SU-DHL-6 (cell line): ENCODE measurements around the gene ZNF586.
A peak's percentile ranks its signal among the peaks of the same experiment; 100 is the strongest.
"Not testable (repeated sequence)": the region's sequence is repeated elsewhere in the genome, so short reads cannot be mapped to it uniquely, and the experiment has no call there.

ENCODE experiments used
- H2AFZ ChIP-seq: fragments of 200-600 bp; sonication (generic); 2 replicates; pipeline ENCODE4 v1.6.1; 2014; ENCODE audit warnings: low read depth, mild to moderate bottlenecking, moderate library complexity, mixed read lengths, antibody characterized with exemption, low read length; ENCODE audit not compliant: severe bottlenecking
- H3F3A ChIP-seq: fragments of 200-600 bp; shearing (Covaris generic); 2 replicates; pipeline ENCODE4 v1.6.0; 2016; ENCODE audit warnings: antibody characterized with exemption, mild to moderate bottlenecking; ENCODE audit not compliant: insufficient read depth
- H3K27ac ChIP-seq: fragments of 200-600 bp; sonication (generic); 2 replicates; pipeline ENCODE4 v1.5.1; 2016; ENCODE audit warnings: low read depth, mild to moderate bottlenecking, low read length, moderate library complexity, mixed read lengths
- H3K27me3 ChIP-seq: fragments of 200-600 bp; sonication (generic), shearing (Covaris generic); 2 replicates; pipeline ENCODE4 v1.6.0; 2014; ENCODE audit warnings: mild to moderate bottlenecking, low read length
- H3K36me3 ChIP-seq: fragments of 200-600 bp; sonication (generic); 2 replicates; pipeline ENCODE4 v1.6.1; 2014; ENCODE audit warnings: mild to moderate bottlenecking, low read length, mixed read lengths
- H3K4me2 ChIP-seq: fragments of 300-600, 200-600 bp; shearing (Covaris generic), sonication (generic); 2 replicates; pipeline ENCODE4 v1.6.0; 2014; ENCODE audit warnings: low read length, low read depth, mild to moderate bottlenecking; ENCODE audit not compliant: poor library complexity, severe bottlenecking
- H3K4me3 ChIP-seq: fragments of 200-600 bp; sonication (generic); 2 replicates; pipeline ENCODE4 v1.5.1; 2014; ENCODE audit warnings: antibody characterized with exemption, low read length, mild to moderate bottlenecking, mixed read lengths; ENCODE audit not compliant: insufficient read depth, poor library complexity, severe bottlenecking
- H3K79me2 ChIP-seq: fragments of 200-600 bp; sonication (generic); 2 replicates; pipeline ENCODE4 v1.6.1; 2014; ENCODE audit warnings: mild to moderate bottlenecking, low read length, moderate library complexity; ENCODE audit not compliant: insufficient read depth
- H3K9ac ChIP-seq: fragments of 200-600 bp; sonication (generic); 2 replicates; pipeline ENCODE4 v1.7.0; 2014; ENCODE audit warnings: mild to moderate bottlenecking, low read length
- H3K9me2 ChIP-seq: fragments of 200-600 bp; sonication (generic); replicated peaks from 2 replicates; pipeline ENCODE4 v1.6.1; 2014; ENCODE audit warnings: low read length; ENCODE audit not compliant: insufficient read depth
- H3K9me3 ChIP-seq: fragments of 200-600 bp; sonication (generic); 2 replicates; pipeline ENCODE4 v1.6.1; 2014; ENCODE audit warnings: low read length, mixed read lengths; ENCODE audit not compliant: insufficient read depth
- H4K20me1 ChIP-seq: fragments of 200-600 bp; sonication (generic); 2 replicates; pipeline ENCODE4 v1.6.1; 2014; ENCODE audit warnings: low read depth, mild to moderate bottlenecking, antibody characterized with exemption, low read length, moderate library complexity, mixed read lengths
- EZH2phosphoT487 ChIP-seq: fragments of 200-600 bp; sonication (generic), shearing (Covaris generic); conservative IDR thresholded peaks from 2 replicates; pipeline ENCODE4 v1.6.1; 2018; ENCODE audit warnings: mild to moderate bottlenecking, antibody characterized with exemption, low read length, moderate library complexity, mixed read lengths
- TF ChIP-seq, protein P1 (sequence below): fragments of 200-600 bp; sonication (generic); IDR thresholded peaks from one replicate; pipeline ENCODE4 v1.5.1; 2017; ENCODE audit warnings: antibody characterized with exemption, mild to moderate bottlenecking, low read length, moderate library complexity; ENCODE audit not compliant: insufficient read depth, poor library complexity, severe bottlenecking

Gene ZNF586

GRCh38 chr19:57738320-57738719, 31.2 kb upstream of the ZNF586 start:
- not testable (repeated sequence) for H3K4me3 ChIP-seq, H3F3A ChIP-seq, H4K20me1 ChIP-seq, H3K79me2 ChIP-seq, H3K4me2 ChIP-seq, H3K27ac ChIP-seq, H3K9ac ChIP-seq, H3K36me3 ChIP-seq, H3K27me3 ChIP-seq, H3K9me3 ChIP-seq, H3K9me2 ChIP-seq, H2AFZ ChIP-seq
- TF ChIP-seq, protein P1, sequence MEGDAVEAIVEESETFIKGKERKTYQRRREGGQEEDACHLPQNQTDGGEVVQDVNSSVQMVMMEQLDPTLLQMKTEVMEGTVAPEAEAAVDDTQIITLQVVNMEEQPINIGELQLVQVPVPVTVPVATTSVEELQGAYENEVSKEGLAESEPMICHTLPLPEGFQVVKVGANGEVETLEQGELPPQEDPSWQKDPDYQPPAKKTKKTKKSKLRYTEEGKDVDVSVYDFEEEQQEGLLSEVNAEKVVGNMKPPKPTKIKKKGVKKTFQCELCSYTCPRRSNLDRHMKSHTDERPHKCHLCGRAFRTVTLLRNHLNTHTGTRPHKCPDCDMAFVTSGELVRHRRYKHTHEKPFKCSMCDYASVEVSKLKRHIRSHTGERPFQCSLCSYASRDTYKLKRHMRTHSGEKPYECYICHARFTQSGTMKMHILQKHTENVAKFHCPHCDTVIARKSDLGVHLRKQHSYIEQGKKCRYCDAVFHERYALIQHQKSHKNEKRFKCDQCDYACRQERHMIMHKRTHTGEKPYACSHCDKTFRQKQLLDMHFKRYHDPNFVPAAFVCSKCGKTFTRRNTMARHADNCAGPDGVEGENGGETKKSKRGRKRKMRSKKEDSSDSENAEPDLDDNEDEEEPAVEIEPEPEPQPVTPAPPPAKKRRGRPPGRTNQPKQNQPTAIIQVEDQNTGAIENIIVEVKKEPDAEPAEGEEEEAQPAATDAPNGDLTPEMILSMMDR = peak; percentile 12

GRCh38 chr19:57738770-57739169, 30.7 kb upstream of the ZNF586 start:
- not testable (repeated sequence) for H3K9me2 ChIP-seq, H3K36me3 ChIP-seq, H3K9me3 ChIP-seq, H3K9ac ChIP-seq, H3K79me2 ChIP-seq, H3F3A ChIP-seq, H3K27ac ChIP-seq, H2AFZ ChIP-seq, H3K27me3 ChIP-seq, H3K4me3 ChIP-seq, H3K4me2 ChIP-seq, H4K20me1 ChIP-seq

DNA sequence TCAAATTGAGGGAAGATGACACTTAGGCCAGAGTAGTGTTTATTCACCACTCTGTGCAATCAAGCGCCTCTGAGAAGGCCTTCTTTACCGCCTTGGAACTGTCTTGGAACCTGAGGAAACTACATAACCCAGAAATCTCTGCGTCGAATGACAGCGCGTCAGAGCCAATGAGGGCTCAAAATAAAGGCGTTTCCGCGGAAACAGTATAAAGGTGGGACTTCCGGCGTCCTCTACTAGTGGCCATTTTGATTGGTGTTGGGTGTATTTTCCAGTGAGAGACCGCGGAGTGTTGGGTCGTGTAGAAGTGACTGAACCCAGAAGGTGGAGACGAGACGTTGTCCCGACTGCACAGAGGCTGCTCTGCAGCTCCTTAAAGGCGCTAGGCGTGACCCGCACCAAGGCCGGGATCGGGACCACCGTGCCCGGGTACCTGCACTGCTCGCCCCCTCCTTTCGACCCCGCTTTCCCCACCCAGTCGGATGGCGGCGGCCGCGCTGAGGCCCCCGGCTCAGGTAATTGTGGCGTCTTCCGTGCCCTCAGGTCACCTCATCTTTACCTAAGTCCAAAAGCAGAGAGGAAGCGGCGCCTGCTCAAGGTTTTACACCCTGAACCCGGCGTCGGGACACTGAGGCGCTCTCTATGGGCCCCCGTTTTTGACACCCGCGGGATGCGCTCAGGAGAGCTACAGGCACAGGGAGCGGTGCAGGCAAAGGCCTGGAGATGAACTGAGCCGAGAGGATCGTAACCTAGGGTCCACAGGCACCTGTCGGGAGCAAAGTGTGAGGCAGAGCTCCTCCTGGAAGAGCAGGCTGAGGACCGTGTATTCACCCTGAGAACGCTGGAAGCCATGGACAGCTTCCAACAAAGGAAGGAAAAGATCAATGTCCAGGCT, 22.6 kb upstream of the ZNF586 start, which contains the start of gene ZNF776:
ZNF776 (plus strand) TSS at position 236 of the 892 bp plus-strand sequence; CDS start at position 480, 244 bp downstream.
- H3K27me3 ChIP-seq = no peaks in the 10 kb centered on the region
- H3F3A ChIP-seq = no peaks in the 10 kb centered on the region
- H3K27ac ChIP-seq = peak within 1 kb of the TSS; percentile 30; the same call in 1 of the 2 replicates
- 0 out of 2 replicates have a peak, but pooled peaks cover 6% of the 10 kb centered on the region for H3K36me3 ChIP-seq
- no peaks in the 10 kb centered on the region for H3K9me2 ChIP-seq
- no peaks in the 10 kb centered on the region for H3K9me3 ChIP-seq
- peak within 1 kb of the TSS; percentile 76 for H3K4me2 ChIP-seq
- H3K79me2 ChIP-seq = peaks cover 38% of the 10 kb centered on the region
- peak within 1 kb of the TSS; percentile 84 for H3K4me3 ChIP-seq
- peak within 1 kb of the TSS; percentile 96 for H2AFZ ChIP-seq
- H4K20me1 ChIP-seq = no peaks in the 10 kb centered on the region
- peak within 1 kb of the TSS; percentile 89 for H3K9ac ChIP-seq
- TF ChIP-seq, protein P1 = no peak
- TF ChIP-seq EZH2phosphoT487 = no peak

GRCh38 chr19:57747472-57747807, 22.0 kb upstream of the ZNF586 start:
- peaks cover 10% of the 10 kb centered on the region for H3K36me3 ChIP-seq
- H3K9me2 ChIP-seq = no peaks in the 10 kb centered on the region
- H4K20me1 ChIP-seq = no peaks in the 10 kb centered on the region
- H3K27ac ChIP-seq = no peak overlapping the region
- no peaks in the 10 kb centered on the region for H3F3A ChIP-seq
- peak overlapping the region; percentile 89 for H3K9ac ChIP-seq
- H3K4me3 ChIP-seq = peak overlapping the region; percentile 84
- peak overlapping the region; percentile 69 for H2AFZ ChIP-seq
- H3K4me2 ChIP-seq = peak overlapping the region; percentile 76
- H3K9me3 ChIP-seq = no peaks in the 10 kb centered on the region
- peaks cover 38% of the 10 kb centered on the region for H3K79me2 ChIP-seq
- TF ChIP-seq, protein P1 = no peak
- TF ChIP-seq EZH2phosphoT487 = no peak
- no peaks in the 10 kb centered on the region for H3K27me3 ChIP-seq
